Common myeloid progenitor, CD34-positive (primary cell): ENCODE results near the gene PRKACA.

Experiments
- CTCF ChIA-PET: fragments of 350-600 bp; sonication (Branson Sonifier 250); formaldehyde crosslinking; loops from one replicate; lab custom pipeline; 2021; ENCODE audit warnings: antibody characterized with exemption; lab: Charles Lee
- POLR2A ChIA-PET: fragments of 350-600 bp; sonication (Branson Sonifier 250); formaldehyde crosslinking; loops from one replicate; lab custom pipeline; 2021; ENCODE audit warnings: antibody characterized with exemption; lab: Charles Lee
- DNase-seq, 3 donors: peaks; one replicate each; pipeline versions ENCODE4 v3.0.0 to v3.0.0-alpha.2; 2013
- H3K27ac ChIP-seq, 2 experiments: 1 replicate in 1 of 2; 2 replicates in 1 of 2; pipeline ENCODE4 v1.7.0; 2013; ENCODE audit warnings: inconsistent platforms in 2 of 2, low read length in 2 of 2, mild to moderate bottlenecking in 2 of 2, low read depth in 1 of 2, moderate library complexity in 1 of 2; ENCODE audit not compliant: severe bottlenecking in 2 of 2, insufficient read depth in 1 of 2, poor library complexity in 1 of 2
- H3K27me3 ChIP-seq, 5 experiments: replicated peaks in 2 of 5; 1 replicate in 3 of 5; 2 replicates in 2 of 5; pipeline versions ENCODE4 v1.6.1 to v1.7.0; 2013; ENCODE audit warnings: low read length in 4 of 5, mild to moderate bottlenecking in 2 of 5, moderate library complexity in 2 of 5, inconsistent platforms in 1 of 5; ENCODE audit not compliant: insufficient read depth in 5 of 5, control insufficient read depth in 4 of 5
- H3K36me3 ChIP-seq, 4 experiments: 1 replicate in 2 of 4; 2 replicates in 2 of 4; pipeline versions ENCODE4 v1.6.1 to v1.7.0; 2013; ENCODE audit warnings: low read length in 3 of 4, control low read depth in 1 of 4, mild to moderate bottlenecking in 1 of 4; ENCODE audit not compliant: control insufficient read depth in 4 of 4, insufficient read depth in 4 of 4
- H3K4me1 ChIP-seq, 4 experiments: 1 replicate in 3 of 4; 2 replicates in 1 of 4; pipeline versions ENCODE4 v1.6.1 to v1.7.1; 2013; ENCODE audit warnings: low read length in 3 of 4, mild to moderate bottlenecking in 3 of 4, control low read depth in 1 of 4, inconsistent platforms in 1 of 4, moderate library complexity in 1 of 4; ENCODE audit not compliant: control insufficient read depth in 4 of 4, insufficient read depth in 4 of 4; ENCODE audit errors: control extremely low read depth in 1 of 4
- H3K4me3 ChIP-seq, 7 experiments: 1 replicate in 4 of 7; 2 replicates in 3 of 7; pipeline versions ENCODE4 v1.5.1 to v1.7.0; 2013; ENCODE audit warnings: mild to moderate bottlenecking in 7 of 7, low read length in 6 of 7, moderate library complexity in 6 of 7, inconsistent platforms in 2 of 7, low read depth in 2 of 7, control low read depth in 1 of 7; ENCODE audit not compliant: insufficient read depth in 4 of 7, control insufficient read depth in 1 of 7; ENCODE audit errors: extremely low read depth in 1 of 7
- H3K9me3 ChIP-seq, 5 experiments: 1 replicate in 4 of 5; 2 replicates in 1 of 5; pipeline versions ENCODE4 v1.6.1 to v1.7.1; 2013; ENCODE audit warnings: low read length in 4 of 5, mild to moderate bottlenecking in 2 of 5, inconsistent platforms in 1 of 5, low read depth in 1 of 5, moderate library complexity in 1 of 5; ENCODE audit not compliant: control insufficient read depth in 4 of 5, insufficient read depth in 2 of 5; ENCODE audit errors: control extremely low read depth in 1 of 5
- WGBS: methylation state at CpG from one replicate; pipeline ENCODE4 v1.1.5; 2013; ENCODE audit not compliant: insufficient coverage; 5-methylcytosine and 5-hydroxymethylcytosine counted together

The PRKACA gene

DNA sequence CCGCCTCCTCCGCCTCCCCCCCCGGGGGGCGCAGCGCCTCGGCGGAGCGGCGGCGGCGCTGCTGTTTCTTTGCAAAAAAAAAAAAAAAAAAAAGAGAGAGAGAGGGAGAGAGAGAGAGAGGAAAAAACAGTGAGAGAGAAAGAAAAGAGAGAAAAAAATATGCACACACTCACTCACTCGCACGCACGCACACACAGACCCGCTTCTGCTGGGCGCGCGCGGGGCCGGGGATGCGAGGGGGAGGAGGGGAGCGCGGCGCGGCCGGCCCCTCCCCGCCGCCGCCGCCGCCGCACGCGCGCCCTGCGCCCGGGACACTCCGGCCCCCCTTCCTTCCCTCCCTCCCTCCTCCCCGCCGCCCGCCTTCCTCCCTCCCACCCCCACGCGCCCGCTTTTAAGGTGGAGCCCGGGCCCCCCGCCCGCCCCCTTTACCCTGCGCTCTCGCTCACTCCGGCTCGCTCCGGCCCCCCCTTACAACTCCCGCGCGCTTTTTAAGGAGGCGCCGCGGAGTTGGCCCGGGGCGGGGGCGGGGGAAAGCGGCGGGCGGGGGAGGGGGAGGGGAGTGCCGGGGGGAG lies 27.0 kb downstream of the PRKACA start, which contains the start of gene SAMD1:
TSS of gene SAMD1 (minus strand) at position 243 of the 572 bp plus-strand sequence.
- peak; percentile 91 to 97 (median 96) for DNase-seq
- WGBS, result 0% methylated on average over 2 of the region's 65 CpGs
- POLR2A ChIA-PET, result interaction anchor here (0.5 to 1.6 kb wide), 2 partner anchors 17 to 360 kb away, joined by 3 to 4 read pairs; no protein-coding TSS in a partner anchor
- Histone ChIP-seq H3K36me3 (peaks cover 5 to 19% (median 14%) of the 10 kb centered on the region in 4 experiments), H3K4me3 (peak within 1 kb of the TSS; percentile 76 to 86 (median 81)), H3K9me3 (peaks cover 0 to 6% (median 0%) of the 10 kb centered on the region in 5 experiments), H3K4me1 (peaks cover 0 to 18% (median 17%) of the 10 kb centered on the region in 4 experiments), H3K27ac (peak within 1 kb of the TSS; percentile 46 to 80), H3K27me3 (no peaks in the 10 kb centered on the region)
- CTCF ChIA-PET, result interaction anchor here (1.4 to 1.6 kb wide), 3 partner anchors 15 to 25 kb away, joined by 3 to 5 read pairs (median 4); partner anchors contain the start of gene MISP3

DNA sequence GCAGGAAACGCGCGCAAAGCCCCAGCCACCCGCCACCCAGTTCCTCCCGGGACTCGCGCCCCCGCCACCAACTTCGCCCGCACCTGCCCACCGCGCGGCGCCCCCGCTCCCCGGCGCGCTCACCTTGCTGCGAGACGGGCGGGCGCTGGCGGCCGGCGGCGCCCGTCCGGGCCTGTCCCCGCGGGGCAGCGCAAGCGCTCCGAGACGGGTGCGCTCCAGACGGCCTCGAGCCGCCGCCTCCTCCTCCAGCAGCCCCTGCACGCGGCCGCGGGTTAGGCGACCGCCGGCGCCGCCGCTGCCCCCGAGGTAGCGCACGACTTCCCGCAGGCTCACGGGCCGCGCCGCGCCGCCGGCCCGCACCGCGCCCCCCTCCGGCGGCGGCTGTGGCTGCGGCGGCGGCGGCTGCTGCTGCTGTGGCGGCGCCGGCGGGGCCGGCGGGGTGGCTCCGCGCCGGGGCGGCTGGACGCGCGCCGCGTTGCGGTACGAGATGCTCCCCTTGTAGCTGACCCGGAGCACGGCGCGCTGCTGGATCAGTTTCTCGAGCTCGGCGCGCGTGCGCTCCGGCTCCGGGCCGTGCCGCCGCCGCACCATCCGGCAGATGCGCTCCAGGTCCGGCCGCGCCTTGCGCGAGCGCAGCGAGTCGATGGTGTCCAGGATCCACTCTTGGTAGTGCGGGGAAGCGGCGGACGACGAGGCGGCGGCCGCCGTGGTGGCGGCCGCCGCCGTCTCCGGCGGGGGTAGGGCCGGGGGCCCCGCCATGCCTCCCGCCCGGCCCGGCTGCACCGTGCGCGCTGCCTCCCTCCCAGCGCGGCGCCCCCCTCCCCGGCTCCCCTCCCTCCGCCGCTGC lies 27.7 kb downstream of the PRKACA start:
- peak overlapping the region; percentile 35 to 84 (median 72) for H3K4me3 ChIP-seq
- ChIA-PET CTCF (interaction anchor here (1.1 to 2.2 kb wide), 5 partner anchors 9 to 26 kb away, joined by 3 to 11 read pairs (median 4); partner anchors contain the start of gene MISP3), POLR2A (interaction anchor here (0.7 to 1.0 kb wide), 2 partner anchors 8 to 250 kb away, joined by 3 read pairs; no protein-coding TSS in a partner anchor)
- DNase-seq, result peak; percentile 59 to 73 (median 64)
- H3K27ac ChIP-seq, result no peak overlapping the region
- H3K36me3 ChIP-seq, result peaks cover 5 to 19% (median 14%) of the 10 kb centered on the region in 4 experiments
- WGBS, result under 1% methylated on average over 81 of the region's 142 CpGs
- peaks cover 0 to 18% (median 17%) of the 10 kb centered on the region in 4 experiments for H3K4me1 ChIP-seq
- H3K27me3 ChIP-seq, result no peaks in the 10 kb centered on the region
- peaks cover 0 to 6% (median 0%) of the 10 kb centered on the region in 5 experiments for H3K9me3 ChIP-seq

DNA sequence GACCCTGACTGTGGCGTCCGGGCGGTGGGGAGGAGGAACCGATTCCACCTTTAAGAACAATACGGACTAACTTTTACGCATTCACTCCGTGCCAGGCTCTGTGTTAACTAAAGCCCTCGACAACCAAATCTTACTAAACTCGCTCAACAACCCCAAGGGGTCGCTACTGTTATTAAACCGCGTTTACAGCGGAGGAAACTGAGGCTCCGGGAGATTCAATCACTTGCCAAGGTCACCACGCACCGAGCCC lies 28.2 kb downstream of the PRKACA start:
- peak overlapping the region; percentile 17 to 84 (median 71) for H3K4me3 ChIP-seq
- 37% methylated on average over 11 of the region's 16 CpGs for WGBS
- H3K4me1 ChIP-seq, result peaks cover 0 to 18% (median 17%) of the 10 kb centered on the region in 4 experiments
- H3K36me3 ChIP-seq, result peaks cover 5 to 19% (median 14%) of the 10 kb centered on the region in 4 experiments
- H3K9me3 ChIP-seq, result peaks cover 0 to 6% (median 0%) of the 10 kb centered on the region in 5 experiments
- peak in 2 of 3 donors; percentile 50 to 56 for DNase-seq
- H3K27ac ChIP-seq, result no peak overlapping the region
- H3K27me3 ChIP-seq, result no peaks in the 10 kb centered on the region
- CTCF ChIA-PET, result interaction anchor here (1.1 to 2.2 kb wide), 5 partner anchors 9 to 27 kb away, joined by 3 to 11 read pairs (median 4); partner anchors contain the start of gene MISP3
- POLR2A ChIA-PET, result interaction anchor here (1.0 kb wide), 1 partner anchor 250 kb away, joined by 3 read pairs; no protein-coding TSS in a partner anchor

DNA sequence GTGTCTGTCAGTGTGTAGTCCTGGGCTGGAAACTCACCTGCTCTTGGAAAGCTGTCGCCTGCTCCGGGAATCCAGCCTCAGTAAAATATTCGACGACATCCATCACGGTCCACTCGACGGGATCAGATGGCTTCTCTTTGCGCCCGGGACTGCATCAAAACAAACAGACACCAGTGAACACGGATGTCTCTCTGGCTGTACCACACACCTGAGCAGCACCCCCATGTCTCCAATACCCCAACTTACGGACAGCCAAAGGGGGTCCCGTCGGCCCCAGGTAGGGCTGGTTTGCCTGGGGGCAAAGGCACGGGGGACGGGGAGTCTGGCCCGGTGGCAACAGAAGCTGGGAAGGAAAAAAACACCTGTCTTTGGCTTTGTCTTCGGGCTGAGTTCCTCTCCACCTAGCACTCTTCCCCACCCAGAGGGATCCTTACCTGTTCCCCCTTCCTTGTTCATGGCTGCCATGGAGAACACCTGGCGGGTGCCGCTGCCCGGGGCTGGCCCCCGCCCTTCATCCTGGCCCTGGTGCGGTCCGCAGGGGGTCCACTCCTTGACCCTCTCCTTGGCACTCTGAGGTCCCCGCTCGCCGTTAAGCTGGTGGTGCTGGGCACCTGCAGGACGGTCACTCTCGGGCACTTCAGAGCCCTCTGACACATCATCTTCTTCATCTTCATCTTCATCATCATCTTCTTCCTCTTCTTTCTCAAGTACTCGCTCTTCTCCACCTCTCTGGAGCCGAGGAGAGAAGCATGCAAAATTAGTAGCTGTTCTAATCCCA lies 28.7 kb downstream of the PRKACA start:
- peak overlapping the region in 5 of 7 experiments; percentile 35 to 84 (median 72) for H3K4me3 ChIP-seq

DNA sequence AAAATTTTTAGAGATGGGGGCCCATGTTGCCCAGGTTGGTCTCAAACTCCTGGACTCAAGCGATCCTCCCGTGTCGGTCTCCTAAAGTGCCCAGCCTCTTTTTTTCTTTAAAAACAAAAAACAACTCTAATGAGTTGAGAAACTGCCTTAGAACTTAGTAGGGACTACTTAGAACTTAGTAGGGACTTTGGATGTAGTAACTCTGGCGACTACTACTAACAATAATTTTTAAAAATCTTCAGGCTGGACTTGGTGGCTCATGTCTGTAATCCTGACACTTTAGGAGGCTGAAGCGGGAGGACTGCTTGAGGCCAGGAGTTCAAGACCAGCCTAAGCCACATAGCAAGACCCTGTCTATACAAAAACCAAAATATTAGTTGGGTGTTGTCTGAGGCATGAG lies 31.5 kb downstream of the PRKACA start:
- no CpG with 5 or more reads among the region's 5 CpGs for WGBS
- no peak for DNase-seq

More for the DNA sequence above, 28.7 kb downstream of the PRKACA start:
- H3K9me3 ChIP-seq, result peaks cover 0 to 6% (median 0%) of the 10 kb centered on the region in 5 experiments
- 92% methylated on average over 24 of the region's 30 CpGs for WGBS
- H3K27me3 ChIP-seq, result no peaks in the 10 kb centered on the region
- DNase-seq, result no peak
- H3K27ac ChIP-seq, result no peak overlapping the region
- ChIA-PET CTCF (interaction anchor here (1.1 to 2.2 kb wide), 7 partner anchors 8 to 27 kb away, joined by 3 to 11 read pairs (median 4); partner anchors contain the start of gene MISP3), POLR2A (interaction anchor here (1.0 kb wide), 1 partner anchor 249 kb away, joined by 3 read pairs; no protein-coding TSS in a partner anchor)
- peaks cover 5 to 19% (median 14%) of the 10 kb centered on the region in 4 experiments for H3K36me3 ChIP-seq
- peaks cover 0 to 18% (median 17%) of the 10 kb centered on the region in 4 experiments for H3K4me1 ChIP-seq

DNA sequence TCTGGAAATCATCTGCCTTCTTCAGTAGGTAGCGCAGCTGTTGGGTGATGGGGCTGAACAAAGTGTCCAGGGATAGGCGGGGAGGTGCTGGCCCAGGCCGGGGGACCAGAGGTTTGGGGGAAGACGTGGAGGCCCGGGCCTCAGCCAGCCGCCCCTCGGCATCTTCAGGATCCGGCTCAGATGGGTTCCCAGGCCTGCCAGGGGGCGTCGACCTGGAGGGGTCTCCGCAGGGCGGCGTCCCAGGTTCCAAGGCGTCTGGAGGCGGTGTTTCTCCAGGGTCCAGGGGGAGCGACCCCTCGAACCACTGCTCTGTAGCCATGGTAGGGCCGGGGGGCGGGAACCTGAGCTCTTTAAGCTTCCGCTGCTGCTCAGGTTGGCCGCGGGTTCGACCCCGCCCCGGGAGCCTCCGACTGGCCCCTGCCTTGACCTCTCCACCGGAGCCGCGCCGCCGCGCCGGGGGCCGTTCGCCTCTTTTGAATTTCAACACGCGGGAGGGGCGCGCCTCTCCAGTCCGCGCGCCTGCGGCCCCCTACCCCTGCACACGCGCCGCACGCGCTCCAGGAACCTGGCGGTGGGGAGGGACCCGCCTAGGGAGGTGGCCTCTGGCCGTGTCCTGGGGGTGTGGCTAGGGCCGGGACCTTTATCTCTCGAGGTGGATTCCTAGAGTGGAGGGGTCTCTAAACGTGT lies 32.1 kb downstream of the PRKACA start, which contains the start of gene C19orf67:
TSS of gene C19orf67 (minus strand) at position 475 of the 687 bp plus-strand sequence. CDS start at position 319, 156 bp downstream.
- peaks cover 5 to 19% (median 12%) of the 10 kb centered on the region in 4 experiments for H3K36me3 ChIP-seq
- CTCF ChIA-PET, result no interaction called here
- no peak within 1 kb of the TSS for H3K27ac ChIP-seq
- H3K9me3 ChIP-seq, result no peaks in the 10 kb centered on the region
- no peaks in the 10 kb centered on the region for H3K27me3 ChIP-seq
- H3K4me1 ChIP-seq, result peaks cover 2 to 23% (median 19%) of the 10 kb centered on the region in 4 experiments
- DNase-seq, result no peak
- no peak within 1 kb of the TSS for H3K4me3 ChIP-seq
- WGBS, result 93% methylated on average over 45 of the region's 54 CpGs
- POLR2A ChIA-PET, result no interaction called here

More for the DNA sequence above, 31.5 kb downstream of the PRKACA start:
- CTCF ChIA-PET, result no interaction called here
- Histone ChIP-seq H3K4me1 (peaks cover 2 to 17% (median 14%) of the 10 kb centered on the region in 4 experiments), H3K27me3 (no peaks in the 10 kb centered on the region), H3K4me3 (no peak overlapping the region), H3K27ac (no peak overlapping the region), H3K36me3 (peaks cover 5 to 19% (median 12%) of the 10 kb centered on the region in 4 experiments), H3K9me3 (no peaks in the 10 kb centered on the region)
- POLR2A ChIA-PET, result no interaction called here
